Fibroblast of lung (primary cell): Measurements from ENCODE around the gene DMAC2L. TPM values are rescaled to one million over a fixed set of nuclear protein-coding genes. Genes with fewer than 3 reads are reported as not detected.

Source experiments
- DNase-seq, 2 donors: peaks; one replicate each; pipeline versions ENCODE4 v3.0.0 to v3.0.0-alpha.2; 2010; ENCODE audit warnings: low read depth in 2 of 2
- H2AFZ ChIP-seq: 2 replicates; pipeline ENCODE4 v1.5.1; 2012; ENCODE audit warnings: low read length, control low read depth, inconsistent platforms
- H3K27ac ChIP-seq: 2 replicates; pipeline ENCODE4 v1.5.1; 2011; ENCODE audit warnings: low read length, control low read depth; ENCODE audit not compliant: insufficient read depth
- H3K27me3 ChIP-seq: 2 replicates; pipeline ENCODE4 v1.5.1; 2011; ENCODE audit warnings: mild to moderate bottlenecking, low read length; ENCODE audit not compliant: control insufficient read depth, insufficient read depth
- H3K36me3 ChIP-seq: 2 replicates; pipeline ENCODE4 v1.5.1; 2011; ENCODE audit warnings: low read length; ENCODE audit not compliant: control insufficient read depth, insufficient read depth
- H3K4me1 ChIP-seq: 2 replicates; pipeline ENCODE4 v1.5.1; 2011; ENCODE audit warnings: low read length; ENCODE audit not compliant: control insufficient read depth, insufficient read depth; ENCODE audit errors: extremely low read depth
- H3K4me2 ChIP-seq: 2 replicates; pipeline ENCODE4 v1.5.1; 2011; ENCODE audit warnings: low read length, control low read depth; ENCODE audit not compliant: insufficient read depth; ENCODE audit errors: extremely low read depth
- H3K4me3 ChIP-seq, 4 experiments: fragments of 200-600 bp in 1 of 4; sonication (generic) in 1 of 4; replicated peaks in 1 of 4; 2 replicates each; pipeline ENCODE4 v1.5.1; 2011 to 2016; ENCODE audit warnings: low read length in 4 of 4, low read depth in 3 of 4, mild to moderate bottlenecking in 3 of 4, control low read depth in 2 of 4, inconsistent platforms in 1 of 4, mixed read lengths in 1 of 4; ENCODE audit not compliant: insufficient read depth in 1 of 4; ENCODE audit errors: control extremely low read depth in 1 of 4
- H3K79me2 ChIP-seq: 2 replicates; pipeline ENCODE4 v1.5.1; 2012; ENCODE audit warnings: mild to moderate bottlenecking, low read length, inconsistent platforms; ENCODE audit not compliant: control insufficient read depth, insufficient read depth
- H3K9ac ChIP-seq: 2 replicates; pipeline ENCODE4 v1.5.1; 2011; ENCODE audit warnings: mild to moderate bottlenecking, low read length, control low read depth; ENCODE audit not compliant: insufficient read depth
- H3K9me3 ChIP-seq: 2 replicates; pipeline ENCODE4 v1.5.1; 2012; ENCODE audit warnings: low read depth, low read length; ENCODE audit not compliant: control insufficient read depth, insufficient read depth
- H4K20me1 ChIP-seq: 2 replicates; pipeline ENCODE4 v1.5.1; 2011; ENCODE audit warnings: low read length; ENCODE audit not compliant: control insufficient read depth, insufficient read depth; ENCODE audit errors: extremely low read depth
- EZH2 ChIP-seq: IDR thresholded peaks from 2 replicates; pipeline ENCODE4 v1.5.1; 2012; ENCODE audit warnings: low read length, control low read depth, mild to moderate bottlenecking; ENCODE audit errors: missing control alignments
- polyA plus RNA-seq, 2 donors: library from polyadenylated mRNA; depleted of rRNA in 1 of 2; stranded (reverse) in 1 of 2; unstranded in 1 of 2; fragments of >200 nt; gene quantifications; 2 replicates each; pipeline ENCODE4 v1.2.1, GENCODE V29; 2011 to 2012; ENCODE audit warnings: missing spikeins in 1 of 2
- total RNA-seq: library from RNA; depleted of rRNA; stranded (reverse); fragments of >200 nt; gene quantifications from 2 replicates; pipeline ENCODE4 v1.2.1, GENCODE V29; 2014
- TF ChIP-seq, protein P1 (sequence below), 2 donors: IDR thresholded peaks in 1 of 2; conservative IDR thresholded peaks in 1 of 2; 1 replicate in 1 of 2; 2 replicates in 1 of 2; pipeline ENCODE4 v1.5.1; 2011 to 2012; ENCODE audit warnings: low read length in 2 of 2, control low read depth in 1 of 2, inconsistent platforms in 1 of 2, low read depth in 1 of 2, mild to moderate bottlenecking in 1 of 2

Gene DMAC2L
- total and polyA plus RNA-seq, 2 donors (not counting 1 experiment from before 2014, with no cell fraction given), result 4.8 to 17.6 TPM

DNA sequence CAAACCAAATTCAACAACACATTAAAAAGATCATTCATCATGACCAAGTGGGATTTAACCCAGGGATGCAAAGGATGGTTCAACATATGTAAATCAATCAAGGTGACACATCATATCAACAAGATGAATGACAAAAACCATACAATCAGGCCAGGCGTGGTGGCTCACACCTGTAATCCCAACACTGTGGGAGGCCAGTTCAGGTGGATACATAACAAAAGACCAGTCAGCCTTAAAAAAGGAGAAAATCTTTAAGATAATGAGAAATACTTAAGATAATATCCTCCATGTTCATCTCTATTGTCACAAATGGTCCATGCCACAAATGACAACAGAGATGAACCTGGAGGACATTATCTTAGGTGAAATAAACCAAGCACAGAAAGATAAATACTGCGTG is 12.5 kb upstream of the DMAC2L start:
- H3K4me2 ChIP-seq, result no peak overlapping the region
- no peaks in the 10 kb centered on the region for H4K20me1 ChIP-seq
- H3K9me3 ChIP-seq, result no peaks in the 10 kb centered on the region
- no peaks in the 10 kb centered on the region for H3K36me3 ChIP-seq
- no peaks in the 10 kb centered on the region for H3K79me2 ChIP-seq
- H3K4me1 ChIP-seq, result no peaks in the 10 kb centered on the region
- no peak overlapping the region for H3K4me3 ChIP-seq
- H2AFZ ChIP-seq, result no peak overlapping the region
- no peak for DNase-seq
- H3K27me3 ChIP-seq, result no peaks in the 10 kb centered on the region
- H3K9ac ChIP-seq, result no peak overlapping the region
- no peak overlapping the region for H3K27ac ChIP-seq
- TF ChIP-seq EZH2, result no peak
- TF ChIP-seq, protein P1, sequence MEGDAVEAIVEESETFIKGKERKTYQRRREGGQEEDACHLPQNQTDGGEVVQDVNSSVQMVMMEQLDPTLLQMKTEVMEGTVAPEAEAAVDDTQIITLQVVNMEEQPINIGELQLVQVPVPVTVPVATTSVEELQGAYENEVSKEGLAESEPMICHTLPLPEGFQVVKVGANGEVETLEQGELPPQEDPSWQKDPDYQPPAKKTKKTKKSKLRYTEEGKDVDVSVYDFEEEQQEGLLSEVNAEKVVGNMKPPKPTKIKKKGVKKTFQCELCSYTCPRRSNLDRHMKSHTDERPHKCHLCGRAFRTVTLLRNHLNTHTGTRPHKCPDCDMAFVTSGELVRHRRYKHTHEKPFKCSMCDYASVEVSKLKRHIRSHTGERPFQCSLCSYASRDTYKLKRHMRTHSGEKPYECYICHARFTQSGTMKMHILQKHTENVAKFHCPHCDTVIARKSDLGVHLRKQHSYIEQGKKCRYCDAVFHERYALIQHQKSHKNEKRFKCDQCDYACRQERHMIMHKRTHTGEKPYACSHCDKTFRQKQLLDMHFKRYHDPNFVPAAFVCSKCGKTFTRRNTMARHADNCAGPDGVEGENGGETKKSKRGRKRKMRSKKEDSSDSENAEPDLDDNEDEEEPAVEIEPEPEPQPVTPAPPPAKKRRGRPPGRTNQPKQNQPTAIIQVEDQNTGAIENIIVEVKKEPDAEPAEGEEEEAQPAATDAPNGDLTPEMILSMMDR (conservative IDR thresholded peaks at IDR 0.05 in 1 of 2, IDR thresholded peaks at IDR 0.05 in 1 of 2; ENCODE audit: low read depth in 1 of 2, low read length in 2 of 2), result no peak

DNA sequence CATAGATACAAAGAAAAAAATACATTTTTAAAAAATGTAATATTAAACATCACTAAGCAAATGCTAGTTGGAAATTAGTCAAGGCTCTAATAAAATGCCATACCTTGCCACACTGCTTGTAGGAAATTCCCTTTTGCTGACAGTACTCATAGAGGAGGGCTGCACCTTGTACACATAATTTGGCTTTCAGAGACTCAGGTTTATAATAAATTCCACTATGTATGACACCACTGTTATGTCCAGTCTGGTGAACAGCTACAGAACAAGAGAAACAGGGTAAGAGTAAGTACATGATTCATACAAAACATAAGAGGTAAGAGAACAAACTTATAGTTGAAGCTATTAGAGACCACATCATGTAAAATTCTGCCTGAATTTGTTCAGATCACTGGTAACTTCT is 10.2 kb upstream of the DMAC2L start:
- no peaks in the 10 kb centered on the region for H3K27me3 ChIP-seq
- DNase-seq, result peak in 1 of 2 donors; percentile 8
- TF ChIP-seq, protein P1 (conservative IDR thresholded peaks at IDR 0.05 in 1 of 2, IDR thresholded peaks at IDR 0.05 in 1 of 2; ENCODE audit: low read depth in 1 of 2, low read length in 2 of 2), result no peak
- TF ChIP-seq EZH2, result no peak
- H3K79me2 ChIP-seq, result no peaks in the 10 kb centered on the region
- H3K4me1 ChIP-seq, result no peaks in the 10 kb centered on the region
- no peak overlapping the region for H3K9ac ChIP-seq
- H3K36me3 ChIP-seq, result no peaks in the 10 kb centered on the region
- H3K9me3 ChIP-seq, result no peaks in the 10 kb centered on the region
- H3K4me3 ChIP-seq, result no peak overlapping the region
- H2AFZ ChIP-seq, result no peak overlapping the region
- no peaks in the 10 kb centered on the region for H4K20me1 ChIP-seq
- no peak overlapping the region for H3K27ac ChIP-seq
- no peak overlapping the region for H3K4me2 ChIP-seq

DNA sequence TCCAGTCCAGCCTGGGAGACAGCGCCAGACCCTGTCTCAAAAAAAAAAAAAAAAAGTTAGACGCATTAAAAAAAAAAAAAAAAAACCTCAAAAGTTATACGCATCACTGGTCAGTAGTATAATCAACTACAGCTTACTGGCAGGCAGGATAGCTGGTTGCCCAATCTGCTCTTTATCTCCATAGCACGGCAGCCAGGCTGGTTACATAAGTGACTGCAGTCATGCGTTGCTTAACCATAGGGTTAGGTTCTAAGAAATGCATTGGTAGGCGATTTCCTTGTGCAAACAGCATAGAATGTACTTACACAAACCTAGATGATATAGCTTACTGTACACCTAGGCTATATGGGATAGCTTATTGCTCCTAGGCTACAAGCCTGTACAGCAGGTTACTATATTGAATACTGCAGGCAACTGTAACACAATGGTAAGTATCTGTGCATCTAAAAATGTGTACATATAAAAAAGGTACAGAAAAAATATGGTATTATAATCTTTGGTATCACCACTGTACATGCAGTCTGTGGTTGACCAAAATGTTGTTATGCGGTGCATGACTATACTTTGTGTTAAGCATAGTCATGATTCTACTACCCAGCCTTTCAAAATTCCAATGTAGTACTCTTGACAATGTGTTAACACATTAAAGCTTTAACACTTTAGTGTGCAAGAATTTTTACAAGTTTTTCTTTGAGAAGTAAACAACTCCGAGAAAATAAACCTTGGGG is 8.2 kb upstream of the DMAC2L start:
- Histone ChIP-seq H3K27ac (no peak overlapping the region), H3K9me3 (no peaks in the 10 kb centered on the region), H3K36me3 (no peaks in the 10 kb centered on the region), H3K4me1 (no peaks in the 10 kb centered on the region), H3K4me2 (no peak overlapping the region), H3K79me2 (no peaks in the 10 kb centered on the region), H4K20me1 (no peaks in the 10 kb centered on the region), H3K9ac (no peak overlapping the region), H2AFZ (no peak overlapping the region), H3K27me3 (no peaks in the 10 kb centered on the region), H3K4me3 (no peak overlapping the region)
- DNase-seq, result peak; percentile 61 to 75
- no peak for TF ChIP-seq EZH2
- TF ChIP-seq, protein P1 (conservative IDR thresholded peaks at IDR 0.05 in 1 of 2, IDR thresholded peaks at IDR 0.05 in 1 of 2; ENCODE audit: low read depth in 1 of 2, low read length in 2 of 2), result no peak
